Measurements from ENCODE around the gene FLT4. TPM values are rescaled to one million over a fixed set of nuclear protein-coding genes. Genes with fewer than 3 reads are reported as not detected.

FLT4 gene
- total RNA-seq, 2 donors from 2014 or later, result 6.3 to 7.5 TPM

DNA sequence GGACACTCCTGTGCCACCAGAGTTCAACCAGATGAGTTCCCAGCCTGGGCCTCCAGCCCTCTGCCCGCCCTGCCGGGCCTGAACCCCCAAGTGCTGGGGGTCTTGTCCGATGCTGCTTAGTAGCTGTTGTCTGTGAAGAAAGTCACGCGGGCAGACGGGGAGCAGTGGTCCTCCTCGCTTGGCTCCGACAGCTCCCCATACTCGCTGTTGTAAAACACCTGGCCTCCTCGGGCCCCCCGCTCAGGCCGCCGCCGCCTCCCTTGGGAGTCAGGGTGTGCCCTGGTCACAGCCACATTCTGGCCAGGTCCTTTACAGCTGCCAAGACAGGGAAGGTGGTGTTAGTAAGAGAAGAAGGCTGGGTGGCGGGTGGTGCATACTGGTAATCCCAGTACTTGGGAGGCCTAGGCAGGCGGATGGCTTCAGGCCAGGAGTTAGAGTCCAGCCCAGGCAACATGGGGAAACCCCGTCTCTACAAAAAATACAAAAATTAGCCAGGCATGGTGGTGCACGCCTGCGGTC lies 46.3 kb downstream of the FLT4 start:
- TF ChIP-seq POLR2A (IDR thresholded peaks at IDR 0.05), result no peak
- TF ChIP-seq, protein P1, sequence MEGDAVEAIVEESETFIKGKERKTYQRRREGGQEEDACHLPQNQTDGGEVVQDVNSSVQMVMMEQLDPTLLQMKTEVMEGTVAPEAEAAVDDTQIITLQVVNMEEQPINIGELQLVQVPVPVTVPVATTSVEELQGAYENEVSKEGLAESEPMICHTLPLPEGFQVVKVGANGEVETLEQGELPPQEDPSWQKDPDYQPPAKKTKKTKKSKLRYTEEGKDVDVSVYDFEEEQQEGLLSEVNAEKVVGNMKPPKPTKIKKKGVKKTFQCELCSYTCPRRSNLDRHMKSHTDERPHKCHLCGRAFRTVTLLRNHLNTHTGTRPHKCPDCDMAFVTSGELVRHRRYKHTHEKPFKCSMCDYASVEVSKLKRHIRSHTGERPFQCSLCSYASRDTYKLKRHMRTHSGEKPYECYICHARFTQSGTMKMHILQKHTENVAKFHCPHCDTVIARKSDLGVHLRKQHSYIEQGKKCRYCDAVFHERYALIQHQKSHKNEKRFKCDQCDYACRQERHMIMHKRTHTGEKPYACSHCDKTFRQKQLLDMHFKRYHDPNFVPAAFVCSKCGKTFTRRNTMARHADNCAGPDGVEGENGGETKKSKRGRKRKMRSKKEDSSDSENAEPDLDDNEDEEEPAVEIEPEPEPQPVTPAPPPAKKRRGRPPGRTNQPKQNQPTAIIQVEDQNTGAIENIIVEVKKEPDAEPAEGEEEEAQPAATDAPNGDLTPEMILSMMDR (IDR thresholded peaks at IDR 0.05), result no peak
- ATAC-seq, result no peak
- no peaks in the 10 kb centered on the region for H3K4me1 ChIP-seq
- no peaks in the 10 kb centered on the region for H3K36me3 ChIP-seq (replicated peaks in 1 of 2; ENCODE audit: insufficient read depth in 1 of 2, low read depth in 2 of 2)
- WGBS, 2 donors, result 87 to 92% methylated on average over 15 to 19 of the region's 19 CpGs
- intact Hi-C loops (cut with DNase I), result loop anchor here (10.0 kb wide), 1 partner anchor 58 kb away; no protein-coding TSS in a partner anchor
- no peak overlapping the region for H3K4me3 ChIP-seq
- no peaks in the 10 kb centered on the region for H3K9me3 ChIP-seq
- H3K27me3 ChIP-seq, result no peaks in the 10 kb centered on the region
- DNase-seq, result peak in 1 of 4 donors; percentile 10
- no peak overlapping the region for H3K27ac ChIP-seq

DNA sequence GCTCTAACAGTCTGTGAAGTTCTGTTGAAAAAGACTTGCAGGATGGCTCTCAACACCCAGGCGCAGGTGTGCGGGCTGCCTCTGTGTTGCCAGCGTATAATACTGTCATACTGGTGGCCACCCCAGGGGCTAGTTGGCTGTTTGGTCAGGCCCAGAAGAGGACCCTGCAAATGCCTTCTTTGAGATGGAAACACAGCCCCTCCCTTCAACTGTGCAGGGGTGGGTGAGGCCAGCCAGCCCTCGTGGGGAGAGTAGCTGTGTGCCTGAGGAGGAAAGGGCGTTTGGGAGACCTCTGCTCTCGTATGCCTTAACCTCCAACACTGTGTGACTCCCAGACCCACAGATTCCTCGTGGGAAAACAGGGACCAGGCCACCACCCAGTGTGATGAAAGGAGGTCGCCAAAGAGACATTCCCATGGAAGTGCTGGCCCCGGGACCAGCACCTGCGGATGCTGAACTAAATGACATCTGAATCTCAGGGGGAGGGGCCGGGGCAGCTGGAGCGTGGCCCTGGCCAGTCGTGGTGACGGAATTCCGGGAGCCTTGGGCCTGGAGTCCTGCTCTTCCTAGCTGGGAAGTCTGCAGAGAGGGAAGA lies 46.8 kb downstream of the FLT4 start:
- Histone ChIP-seq H3K36me3 (replicated peaks in 1 of 2; ENCODE audit: insufficient read depth in 1 of 2, low read depth in 2 of 2) (no peaks in the 10 kb centered on the region), H3K27me3 (no peaks in the 10 kb centered on the region), H3K4me3 (no peak overlapping the region), H3K27ac (no peak overlapping the region), H3K4me1 (no peaks in the 10 kb centered on the region), H3K9me3 (no peaks in the 10 kb centered on the region)
- TF ChIP-seq, protein P1 (IDR thresholded peaks at IDR 0.05), result no peak
- no peak for TF ChIP-seq POLR2A (IDR thresholded peaks at IDR 0.05)
- 70 to 74% methylated on average over 7 to 13 of the region's 15 CpGs for WGBS, 2 donors
- no peak for DNase-seq
- intact Hi-C loops (cut with DNase I), result loop anchor here (10.0 kb wide), 1 partner anchor 58 kb away; no protein-coding TSS in a partner anchor
- no peak for ATAC-seq

DNA sequence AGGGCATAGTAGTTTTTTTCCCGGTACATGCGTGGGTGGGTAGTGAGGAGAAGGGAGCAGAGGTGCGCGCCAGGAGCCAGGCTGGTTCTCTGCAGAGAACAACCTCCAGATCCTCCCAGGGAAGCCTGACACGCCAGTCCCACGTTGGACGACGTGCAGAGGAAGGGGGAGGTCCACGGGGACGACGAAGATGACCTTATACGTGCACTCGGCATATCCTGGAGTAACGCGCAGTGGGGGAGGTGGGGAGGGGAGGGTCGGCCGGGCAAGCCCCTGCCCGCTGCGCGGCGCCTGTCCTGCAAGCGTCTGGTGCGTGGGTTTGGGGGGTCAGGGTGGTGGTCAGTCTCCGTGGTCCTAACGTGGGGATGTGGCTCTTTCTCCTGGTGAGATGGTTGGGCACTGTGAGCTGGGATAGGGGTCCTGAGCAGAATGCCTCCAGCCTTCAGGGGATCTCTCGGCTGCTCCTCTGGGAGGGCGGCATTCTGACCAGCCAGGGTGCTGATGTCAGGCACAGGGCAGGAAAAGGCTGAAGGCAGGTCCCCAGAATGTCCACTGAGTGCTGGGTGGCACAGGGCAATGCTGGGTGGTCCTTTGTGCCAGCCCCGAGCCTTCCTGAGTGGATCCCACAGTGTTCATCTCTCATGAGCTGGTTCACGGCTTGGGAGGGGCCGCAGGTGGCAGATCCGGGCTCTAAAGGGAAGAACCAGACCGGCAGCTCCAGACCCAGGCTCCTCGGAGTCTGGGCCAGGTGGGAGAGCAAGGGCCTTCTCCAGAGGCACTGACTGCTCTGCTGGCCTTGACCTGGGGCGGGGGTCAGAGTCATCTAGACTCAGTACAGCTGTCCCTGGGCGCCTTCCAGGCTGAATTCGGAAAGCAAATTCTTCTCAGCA lies 47.6 kb downstream of the FLT4 start:
- no peaks in the 10 kb centered on the region for H3K9me3 ChIP-seq
- intact Hi-C loops (cut with DNase I), result loop anchor here (10.0 kb wide), 1 partner anchor 57 kb away; no protein-coding TSS in a partner anchor
- TF ChIP-seq, protein P1 (IDR thresholded peaks at IDR 0.05), result no peak
- TF ChIP-seq POLR2A (IDR thresholded peaks at IDR 0.05), result no peak
- no peaks in the 10 kb centered on the region for H3K27me3 ChIP-seq
- ATAC-seq, result no peak
- peaks cover 2% of the 10 kb centered on the region for H3K4me1 ChIP-seq
- 84 to 86% methylated on average over 26 to 28 of the region's 36 CpGs for WGBS, 2 donors
- no peak overlapping the region for H3K4me3 ChIP-seq
- no peaks in the 10 kb centered on the region for H3K36me3 ChIP-seq (replicated peaks in 1 of 2; ENCODE audit: insufficient read depth in 1 of 2, low read depth in 2 of 2)
- no peak overlapping the region for H3K27ac ChIP-seq
- DNase-seq, result peak in 2 of 4 donors; percentile 3 to 6

DNA sequence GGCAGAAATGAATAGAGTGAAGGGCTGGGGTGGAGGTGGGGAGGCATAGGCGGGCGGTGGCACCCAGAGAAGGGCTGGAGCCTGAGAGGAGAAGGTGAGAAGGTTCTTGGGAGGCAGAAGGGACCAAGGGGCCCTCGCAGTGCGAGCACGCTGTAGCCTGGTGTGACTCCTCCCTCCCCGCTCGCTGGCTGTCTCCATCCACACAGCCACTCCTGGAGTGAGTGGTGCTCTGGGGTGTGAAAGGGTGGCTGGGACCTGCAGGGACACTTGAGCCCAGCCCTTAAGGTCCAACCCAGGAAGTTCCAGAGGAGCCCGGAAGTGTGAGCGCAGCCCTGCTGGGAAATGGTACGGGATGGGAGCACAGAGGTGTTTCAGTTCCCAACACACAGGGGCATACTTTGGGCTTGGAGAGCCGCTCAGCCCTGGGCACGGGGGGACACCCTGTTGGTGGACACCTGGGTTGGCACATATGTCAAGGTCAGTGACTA lies 48.8 kb downstream of the FLT4 start:
- intact Hi-C loops (cut with DNase I), result loop anchor here (10.0 kb wide), 1 partner anchor 56 kb away; no protein-coding TSS in a partner anchor
- Histone ChIP-seq H3K4me3 (no peak overlapping the region), H3K36me3 (replicated peaks in 1 of 2; ENCODE audit: insufficient read depth in 1 of 2, low read depth in 2 of 2) (no peaks in the 10 kb centered on the region), H3K4me1 (peaks cover 14% of the 10 kb centered on the region), H3K9me3 (no peaks in the 10 kb centered on the region), H3K27ac (no peak overlapping the region), H3K27me3 (no peaks in the 10 kb centered on the region)
- TF ChIP-seq POLR2A (IDR thresholded peaks at IDR 0.05), result no peak
- TF ChIP-seq, protein P1 (IDR thresholded peaks at IDR 0.05), result no peak
- no peak for DNase-seq
- 77 to 89% methylated on average over 10 to 12 of the region's 12 CpGs for WGBS, 2 donors
- no peak for ATAC-seq

Data from body of pancreas (tissue), 4 donors.